NB4 (cell line): Measurements from ENCODE around the gene M1AP.

Source experiments
- DNase-seq: peaks from one replicate; pipeline ENCODE4 v3.0.0; 2010; ENCODE audit warnings: low read depth
- H3K4me3 ChIP-seq: one replicate; pipeline ENCODE4 v1.5.1; 2011; ENCODE audit warnings: mild to moderate bottlenecking, low read depth, low read length, moderate library complexity
- CTCF ChIP-seq: IDR thresholded peaks from one replicate; pipeline ENCODE4 v1.5.1; 2012; ENCODE audit warnings: low read depth, low read length
- MAX ChIP-seq: IDR thresholded peaks from 2 replicates; pipeline ENCODE4 v1.6.1; 2011; ENCODE audit warnings: low read depth, low read length
- MYC ChIP-seq: IDR thresholded peaks from 2 replicates; pipeline ENCODE4 v1.6.1; 2011; ENCODE audit warnings: low read depth, low read length
- POLR2A ChIP-seq: IDR thresholded peaks from 2 replicates; pipeline ENCODE4 v1.6.1; 2011; ENCODE audit warnings: mild to moderate bottlenecking; ENCODE audit not compliant: insufficient read length; ENCODE audit errors: extremely low read depth

The M1AP gene

GRCh38 chr2:74584088-74584645 is 64.0 kb downstream of the M1AP start:
- TF ChIP-seq CTCF (no peak), MYC (no peak), POLR2A (no peak), MAX (no peak)
- no peak for DNase-seq
- H3K4me3 ChIP-seq, result no peak overlapping the region

GRCh38 chr2:74583504-74583903 is 64.6 kb downstream of the M1AP start:
- H3K4me3 ChIP-seq, result no peak overlapping the region
- DNase-seq, result no peak
- TF ChIP-seq POLR2A (no peak), MAX (no peak), MYC (no peak), CTCF (no peak)

GRCh38 chr2:74582184-74582583 is 65.9 kb downstream of the M1AP start:
- H3K4me3 ChIP-seq, result no peak overlapping the region
- no peak for DNase-seq
- no peak for TF ChIP-seq MAX
- TF ChIP-seq MYC, result no peak
- no peak for TF ChIP-seq POLR2A
- no peak for TF ChIP-seq CTCF

GRCh38 chr2:74581463-74581862 is 66.7 kb downstream of the M1AP start:
- TF ChIP-seq MYC (no peak), CTCF (no peak), MAX (no peak), POLR2A (no peak)
- no peak overlapping the region for H3K4me3 ChIP-seq
- no peak for DNase-seq

GRCh38 chr2:74578408-74578807 is 69.7 kb downstream of the M1AP start:
- no peak for DNase-seq
- H3K4me3 ChIP-seq, result no peak overlapping the region
- TF ChIP-seq CTCF (no peak), MYC (no peak), MAX (no peak), POLR2A (no peak)

- H3K4me3 ChIP-seq, result peak overlapping the region; percentile 27
- TF ChIP-seq POLR2A (no peak), CTCF (no peak), MYC (no peak), MAX (no peak)
- DNase-seq, result peak; percentile 88
Observed at GRCh38 chr2:74577448-74577847, 70.7 kb downstream of the M1AP start.
